Superior temporal gyrus (tissue), 1 donor: Measurements from ENCODE around the gene ASCL1.

Experiments used
- DNase-seq: peaks from one replicate; pipeline ENCODE4 v3.0.0-alpha.2; 2016; ENCODE audit errors: extremely low spot score

The ASCL1 gene

DNA sequence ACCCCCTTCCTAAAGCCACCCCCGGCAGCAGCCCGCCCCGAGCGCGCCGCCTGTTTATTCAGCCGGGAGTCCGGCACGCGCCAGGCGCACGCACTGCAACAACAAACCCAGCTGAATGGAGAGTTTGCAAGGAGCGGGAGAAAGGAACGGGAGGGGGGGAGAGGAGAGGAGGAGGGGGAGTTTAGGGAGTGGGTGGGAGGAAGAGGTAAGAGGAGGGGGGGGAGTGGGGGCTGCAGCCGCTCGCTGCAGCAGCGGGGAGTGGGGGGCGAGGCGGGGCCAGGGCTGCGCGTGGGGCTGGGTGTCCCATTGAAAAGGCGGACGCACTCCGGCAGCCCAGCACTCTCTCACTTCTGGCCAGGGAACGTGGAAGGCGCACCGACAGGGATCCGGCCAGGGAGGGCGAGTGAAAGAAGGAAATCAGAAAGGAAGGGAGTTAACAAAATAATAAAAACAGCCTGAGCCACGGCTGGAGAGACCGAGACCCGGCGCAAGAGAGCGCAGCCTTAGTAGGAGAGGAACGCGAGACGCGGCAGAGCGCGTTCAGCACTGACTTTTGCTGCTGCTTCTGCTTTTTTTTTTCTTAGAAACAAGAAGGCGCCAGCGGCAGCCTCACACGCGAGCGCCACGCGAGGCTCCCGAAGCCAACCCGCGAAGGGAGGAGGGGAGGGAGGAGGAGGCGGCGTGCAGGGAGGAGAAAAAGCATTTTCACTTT is at the start of gene ASCL1:
TSS of gene ASCL1 (plus strand) at position 336 of the 712 bp plus-strand sequence. CDS start 571 bp downstream, outside the sequence.
- DNase-seq: no peak

DNA sequence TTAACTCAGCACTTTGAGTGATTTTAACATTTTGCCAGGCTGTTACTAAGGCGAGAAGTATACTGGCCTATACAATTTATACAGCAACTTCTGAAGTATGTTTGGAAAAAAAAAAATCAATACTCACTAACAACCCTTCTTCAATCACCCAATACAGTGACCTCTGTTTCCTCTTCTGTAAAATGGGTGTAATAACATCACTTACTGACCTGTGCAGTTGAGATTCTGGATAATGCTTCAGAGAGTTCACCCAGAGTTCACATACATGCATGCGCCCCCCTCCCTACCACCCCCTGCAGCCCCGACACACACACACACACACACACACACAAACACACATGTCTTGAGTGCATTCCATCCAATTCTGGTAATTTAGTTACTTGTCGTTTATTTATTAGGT is 49.6 kb upstream of the ASCL1 start:
- no peak for DNase-seq

DNA sequence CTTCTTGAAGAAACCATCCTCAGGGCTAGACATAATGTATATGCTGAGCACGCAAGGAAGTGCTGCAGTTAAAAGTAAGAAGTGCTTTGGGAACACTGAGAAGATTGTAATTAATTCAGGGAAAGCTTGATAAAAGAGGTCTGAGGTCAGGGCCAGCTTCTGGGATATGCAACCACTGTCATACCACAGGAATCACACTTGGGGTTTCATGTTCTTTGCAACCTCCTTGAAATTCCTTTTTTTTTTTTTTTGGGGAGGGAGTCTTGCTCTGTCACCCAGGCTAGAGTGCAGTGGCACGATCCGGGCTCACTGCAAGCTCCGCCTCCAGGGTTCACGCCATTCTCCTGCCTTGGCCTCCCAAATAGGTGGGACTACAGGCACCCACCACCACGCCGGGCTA is 47.3 kb upstream of the ASCL1 start:
- no peak for DNase-seq

DNA sequence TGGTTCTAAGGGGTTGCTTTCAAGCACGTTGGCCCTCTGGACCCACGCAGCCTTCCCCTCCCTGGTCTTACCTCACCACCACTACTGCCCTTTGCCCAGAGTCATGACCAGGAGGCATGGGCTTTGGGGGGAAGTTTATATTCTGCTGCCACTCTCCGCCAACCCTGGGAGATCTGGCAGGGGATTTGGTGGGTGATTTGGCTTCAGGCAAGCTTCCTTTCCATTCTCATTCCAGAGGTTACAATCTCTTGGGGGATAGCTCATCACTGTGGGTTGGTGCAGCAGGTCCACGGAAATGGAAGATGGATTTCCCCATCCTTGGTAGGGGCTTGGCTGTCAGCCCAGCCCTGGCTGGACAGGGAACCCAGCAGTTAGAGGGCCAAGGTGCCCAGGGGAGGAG is 46.7 kb upstream of the ASCL1 start:
- DNase-seq: no peak

DNA sequence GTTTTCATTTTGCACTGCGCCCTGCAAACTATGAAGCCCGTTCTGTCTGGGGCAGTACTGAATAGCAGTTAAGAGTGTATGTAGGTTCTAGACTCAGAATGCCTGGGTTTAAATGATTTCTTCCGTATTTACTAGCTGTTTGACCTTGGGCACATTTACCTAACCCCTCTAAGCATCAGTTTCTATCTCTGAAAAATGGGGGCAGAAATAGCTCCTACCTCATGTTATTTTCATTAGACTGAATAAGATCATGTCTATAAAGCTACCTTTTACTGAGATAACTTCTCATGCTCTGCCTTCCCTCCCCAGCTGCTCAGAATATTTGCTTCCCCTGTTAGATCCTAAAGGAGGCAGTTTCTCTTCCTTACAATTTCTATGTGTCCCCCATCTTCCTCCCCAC is 46.2 kb upstream of the ASCL1 start:
- DNase-seq: no peak

DNA sequence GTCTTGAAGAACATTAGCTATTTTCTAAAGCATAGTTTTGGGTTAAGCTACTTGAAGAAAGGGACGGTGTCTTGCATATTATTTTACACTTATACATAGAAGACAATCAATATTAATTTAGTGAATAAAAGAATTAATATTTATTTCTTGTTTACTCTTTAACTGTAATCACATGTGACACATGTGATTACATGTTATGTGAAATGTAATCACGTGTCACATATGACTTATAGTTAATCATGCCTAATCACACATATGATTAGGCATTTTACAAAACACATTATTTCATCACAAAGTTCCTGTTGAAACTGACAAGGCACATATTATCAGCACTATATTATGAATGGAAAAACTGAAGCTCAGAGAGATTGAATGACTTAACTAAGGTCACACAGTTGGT is 45.2 kb upstream of the ASCL1 start:
- DNase-seq: no peak

DNA sequence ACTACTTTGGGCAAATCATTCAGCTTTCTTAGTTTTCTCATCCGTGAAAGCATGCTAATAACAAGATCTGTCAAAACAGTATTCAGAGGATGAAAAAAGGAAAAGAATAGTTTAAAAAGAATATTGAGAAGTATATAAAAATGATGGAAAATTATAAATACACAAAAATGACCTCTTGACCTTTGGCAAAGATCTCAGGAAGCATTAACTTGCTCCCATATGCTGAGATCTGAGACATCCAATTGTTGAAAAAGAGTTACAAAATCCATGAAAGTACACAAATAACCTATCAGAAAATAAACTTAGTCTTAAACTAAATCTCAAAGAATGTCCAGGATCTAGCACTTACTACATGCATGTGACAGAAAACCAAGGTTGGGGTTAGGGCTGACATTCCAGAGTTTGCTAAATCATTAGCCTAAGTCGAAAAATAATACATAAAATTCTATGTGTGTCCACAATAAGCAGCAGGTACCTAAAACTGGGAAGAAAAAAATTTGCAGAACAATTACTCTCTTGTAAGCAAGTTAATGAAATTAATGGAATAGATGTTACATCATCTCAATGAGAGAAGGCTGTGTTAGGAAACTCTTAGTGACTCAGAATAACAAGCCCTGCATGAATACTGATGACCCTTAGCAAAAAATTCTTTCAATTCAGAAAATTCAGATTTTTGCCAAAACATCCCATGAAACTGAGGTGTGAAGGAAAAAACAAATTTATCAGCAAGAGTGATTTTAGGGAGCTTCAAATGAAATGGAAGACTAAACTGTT is 43.8 kb upstream of the ASCL1 start:
- DNase-seq: no peak

DNA sequence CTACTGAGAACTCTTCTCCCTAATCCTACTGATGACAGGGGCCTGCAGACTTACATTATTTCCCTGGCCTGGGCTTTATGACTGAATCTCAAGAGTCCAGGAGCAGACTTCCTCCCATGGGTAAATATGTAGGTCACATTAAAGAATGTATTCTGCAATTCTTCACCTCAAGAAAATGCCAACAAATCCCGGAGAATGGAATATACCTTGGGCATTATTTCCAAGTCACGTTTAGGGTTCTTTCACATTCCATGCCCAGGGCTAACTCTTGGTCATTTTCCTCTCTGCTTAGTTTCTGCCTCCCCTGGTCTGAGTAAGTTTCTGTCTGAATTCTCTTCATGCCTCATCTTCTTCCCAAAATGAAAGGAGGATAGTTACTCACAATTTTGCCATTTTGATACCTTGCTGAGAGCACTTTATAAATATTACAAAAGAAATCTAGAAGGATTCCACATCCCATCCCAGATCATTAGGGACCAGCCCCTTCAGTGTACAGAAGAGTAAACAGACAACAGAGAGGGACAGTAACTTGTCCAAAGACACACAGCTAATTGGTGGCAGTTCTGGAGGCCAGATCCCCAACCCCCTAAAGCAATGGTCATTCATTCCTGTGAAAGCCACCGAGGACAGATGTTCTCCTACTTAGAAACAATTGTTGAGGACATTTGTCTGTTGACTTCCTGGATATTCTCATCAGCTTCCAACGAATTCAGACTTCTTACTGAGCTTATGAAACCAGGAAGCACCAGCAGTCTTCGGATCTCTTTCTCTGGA is 41.0 kb upstream of the ASCL1 start:
- no peak for DNase-seq

DNA sequence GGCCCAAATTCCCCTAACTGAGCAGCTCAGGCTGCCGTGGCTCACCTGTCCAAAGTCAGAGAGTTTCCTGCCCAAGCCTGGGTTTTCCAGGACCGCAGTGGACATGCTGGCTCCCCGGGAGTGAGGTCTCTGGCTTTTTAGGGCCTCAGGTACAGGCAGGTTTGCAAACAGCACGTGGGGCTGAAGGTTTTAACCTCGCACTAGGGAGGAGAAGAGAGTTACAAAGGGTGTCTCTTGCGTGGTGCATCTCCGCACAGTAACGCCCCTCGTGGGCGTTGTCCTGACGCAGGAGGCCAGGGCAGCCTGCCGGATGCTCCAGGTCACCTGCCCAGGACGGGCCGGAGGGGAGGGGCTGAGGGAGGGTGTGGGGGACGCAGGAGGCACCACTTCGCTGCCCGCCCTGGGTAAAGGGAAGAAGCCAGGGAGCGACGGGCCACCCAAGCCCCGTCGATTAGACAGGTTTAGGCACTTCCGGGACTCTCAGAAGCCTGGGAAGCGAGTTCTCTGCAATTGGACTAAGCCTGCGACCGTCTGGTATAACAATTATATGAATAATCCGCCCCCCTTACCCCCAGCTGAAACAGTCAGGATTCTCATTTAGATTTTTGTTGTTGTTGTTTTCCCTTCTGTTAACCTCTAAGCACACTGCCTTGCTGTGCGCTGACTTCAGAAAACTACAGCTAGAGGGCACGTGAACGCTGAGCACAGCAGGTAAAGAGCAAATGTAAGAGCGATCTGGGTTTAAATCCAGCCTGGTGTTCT is 40.3 kb upstream of the ASCL1 start, which contains the start of gene PAH:
TSS of gene PAH (minus strand) at position 219 of the 762 bp plus-strand sequence. CDS start at position 105, 114 bp downstream.
- no peak for DNase-seq

DNA sequence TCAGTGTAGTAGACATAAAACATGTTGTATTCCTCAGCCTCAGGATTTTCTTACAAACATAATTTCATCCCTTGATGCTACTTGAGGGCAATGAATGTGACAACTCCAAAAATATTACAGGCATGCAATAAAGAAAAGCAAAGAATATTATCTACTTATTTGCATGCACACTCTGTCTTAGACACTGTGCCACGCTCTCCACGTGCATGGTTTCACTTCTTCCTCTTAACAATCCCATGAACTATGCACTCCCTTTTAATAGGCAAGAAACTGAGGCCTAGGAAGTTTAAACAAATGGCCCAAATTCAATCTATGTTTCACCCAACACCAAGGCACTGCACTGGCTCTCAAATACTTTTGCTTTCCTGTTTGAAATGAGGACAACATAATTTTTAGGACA is 38.6 kb upstream of the ASCL1 start:
- no peak for DNase-seq

DNA sequence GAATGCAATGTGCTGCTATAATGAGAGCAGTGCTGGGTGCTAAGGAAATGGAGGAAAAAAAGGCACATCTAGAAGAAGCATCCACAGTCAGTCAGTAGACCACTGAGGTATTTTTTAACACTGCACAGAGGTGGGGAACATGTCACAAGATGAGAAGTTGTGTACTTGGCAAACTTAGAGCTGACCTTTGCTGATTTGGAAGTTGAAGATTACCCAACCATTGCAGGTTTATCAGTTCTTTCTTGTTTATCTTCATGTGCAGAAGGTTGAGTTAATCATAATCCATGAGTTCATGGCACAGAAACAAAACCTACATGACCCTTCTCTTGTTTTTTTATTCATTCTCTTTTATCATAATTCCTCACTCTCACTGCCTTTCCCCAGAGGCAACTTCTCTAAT is 37.2 kb upstream of the ASCL1 start:
- DNase-seq: no peak

DNA sequence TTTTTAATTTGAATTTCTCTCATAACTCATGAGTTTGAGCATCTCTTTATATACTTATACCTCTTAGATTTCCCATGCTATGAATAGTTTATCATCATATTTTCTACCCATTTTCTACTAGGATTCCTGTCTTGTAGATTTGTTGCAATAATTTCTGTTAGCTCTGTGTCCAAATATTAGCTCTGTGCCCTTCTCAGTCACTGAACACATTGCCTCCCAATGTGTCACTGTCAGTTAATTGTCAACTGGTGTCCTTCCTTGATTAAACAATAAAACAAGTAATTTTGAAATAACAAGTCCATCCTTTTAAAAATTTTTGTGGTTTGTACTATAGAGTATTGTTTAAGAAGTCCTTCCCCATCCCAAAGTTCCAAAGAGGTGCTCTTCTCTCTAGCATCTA is 36.2 kb upstream of the ASCL1 start:
- no peak for DNase-seq

DNA sequence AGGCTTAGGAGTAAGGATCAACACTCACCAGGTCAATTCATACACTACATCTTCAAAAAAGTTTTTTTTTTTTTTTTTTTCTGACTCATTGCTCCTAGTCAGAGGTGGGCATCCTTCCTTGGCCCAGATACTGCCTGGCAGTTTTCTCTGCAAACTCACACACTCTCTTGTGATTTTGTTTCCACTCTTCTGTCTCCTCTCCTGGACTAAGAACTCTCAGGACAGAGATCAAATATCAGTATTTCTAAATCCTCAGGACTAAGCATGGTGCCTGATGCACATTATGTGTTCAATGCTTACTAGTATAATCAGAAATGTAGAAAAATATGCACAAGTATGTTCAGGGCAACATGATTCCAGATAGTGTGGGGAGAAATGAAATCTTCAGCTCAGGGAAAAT is 30.3 kb upstream of the ASCL1 start:
- DNase-seq: no peak

DNA sequence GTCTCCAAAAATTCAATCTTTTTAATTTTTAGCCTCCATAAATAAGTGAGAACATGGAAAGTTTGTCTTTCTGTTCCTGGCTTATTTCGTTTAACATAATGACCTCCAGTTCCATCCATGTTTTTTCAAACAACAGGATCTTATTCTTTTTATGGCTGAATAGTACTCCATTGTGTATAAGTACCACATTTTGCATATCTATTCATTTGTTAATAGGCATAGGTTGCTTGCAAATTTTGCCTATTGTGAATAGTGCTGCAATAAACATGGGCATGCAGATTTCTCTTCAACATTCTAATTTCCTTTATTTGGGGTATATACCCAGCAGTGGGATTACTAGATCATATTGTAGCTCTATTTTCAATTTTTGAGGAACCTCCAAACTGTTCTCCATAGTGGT is 24.3 kb upstream of the ASCL1 start:
- DNase-seq: no peak

DNA sequence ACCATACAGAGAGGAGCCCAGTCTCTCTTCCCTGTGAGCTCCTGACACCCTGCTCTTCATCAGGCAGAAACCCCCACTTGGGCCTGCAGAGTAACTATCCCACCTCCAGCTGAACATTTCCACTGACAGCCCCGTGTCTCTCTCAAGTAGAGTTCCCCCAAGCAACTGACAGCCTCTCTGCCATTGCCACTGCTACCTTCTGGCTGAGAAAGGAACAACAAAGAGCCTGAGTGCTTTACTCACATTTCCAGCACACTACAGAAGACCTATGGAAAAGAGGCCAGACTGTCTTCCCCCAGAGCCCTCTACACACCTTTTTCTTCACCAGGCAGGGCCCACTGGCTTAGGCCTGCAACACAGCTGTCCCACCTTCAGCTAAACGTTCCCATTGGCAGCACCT is 18.4 kb upstream of the ASCL1 start:
- DNase-seq: no peak

DNA sequence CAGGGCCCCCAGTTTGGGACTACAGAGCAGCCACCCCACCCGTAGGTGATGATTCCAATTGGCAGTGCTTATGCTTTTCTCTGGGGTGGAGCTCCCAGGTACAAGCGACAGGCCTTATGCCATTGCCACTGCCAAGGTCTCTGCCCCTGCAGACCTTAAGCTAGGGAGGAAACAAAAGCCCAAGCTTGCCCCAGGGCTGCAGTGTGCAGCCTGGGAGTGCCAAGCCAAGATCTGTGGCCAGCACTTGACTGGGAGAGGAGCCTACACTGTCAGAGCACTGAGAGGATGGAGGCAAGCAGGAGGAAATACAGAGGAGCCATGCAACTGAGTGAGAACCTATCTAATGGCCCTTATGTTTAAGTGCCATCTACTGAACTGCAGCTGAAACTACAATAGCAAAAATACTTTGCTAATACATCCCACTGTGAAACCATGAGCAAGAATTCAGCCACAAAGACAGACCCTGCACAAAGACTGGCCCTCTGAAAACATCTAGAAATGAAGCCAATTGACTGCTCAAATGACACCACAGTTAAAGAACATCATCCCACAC is 17.7 kb upstream of the ASCL1 start:
- DNase-seq: no peak

DNA sequence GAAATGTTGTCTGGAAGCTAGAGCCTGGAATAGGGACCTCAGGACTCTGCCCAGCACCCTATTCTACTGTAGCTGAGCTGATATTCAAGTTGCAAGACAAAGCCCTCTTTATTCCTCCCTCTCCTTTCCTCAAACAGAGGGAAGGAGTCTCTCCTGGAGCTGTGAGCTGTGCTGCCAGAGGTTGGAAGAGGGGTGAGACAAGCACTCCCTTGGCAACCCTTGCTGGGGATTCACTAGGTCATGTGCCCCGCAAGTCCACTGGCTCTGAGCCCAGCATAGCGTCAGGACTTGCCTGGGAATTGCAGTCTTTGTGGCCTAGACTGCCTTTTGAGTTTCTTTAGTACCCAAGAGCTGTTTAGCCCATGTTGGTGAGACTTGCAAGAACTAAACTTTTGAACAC is 11.4 kb upstream of the ASCL1 start:
- DNase-seq: no peak

DNA sequence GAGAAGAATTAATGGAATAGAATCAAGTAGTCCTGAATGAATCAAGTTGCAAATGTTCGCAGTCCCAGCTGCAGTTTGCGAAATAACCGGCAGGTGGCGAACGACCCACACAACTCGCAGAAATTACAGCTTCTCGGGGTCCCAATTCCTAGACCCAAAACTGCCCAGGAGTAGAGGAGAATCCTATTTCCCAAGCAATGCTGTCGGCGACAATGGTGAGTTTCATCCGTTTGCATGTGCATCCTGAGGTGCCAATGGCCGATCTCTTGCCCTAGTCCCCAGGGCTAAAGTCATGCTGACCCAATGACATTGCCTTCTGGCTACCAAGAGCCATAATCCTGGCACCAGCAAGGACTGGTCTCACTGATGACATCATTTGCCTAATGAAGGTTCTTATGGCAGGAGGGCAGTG is 8.5 kb upstream of the ASCL1 start:
- DNase-seq: peak; percentile 83

DNA sequence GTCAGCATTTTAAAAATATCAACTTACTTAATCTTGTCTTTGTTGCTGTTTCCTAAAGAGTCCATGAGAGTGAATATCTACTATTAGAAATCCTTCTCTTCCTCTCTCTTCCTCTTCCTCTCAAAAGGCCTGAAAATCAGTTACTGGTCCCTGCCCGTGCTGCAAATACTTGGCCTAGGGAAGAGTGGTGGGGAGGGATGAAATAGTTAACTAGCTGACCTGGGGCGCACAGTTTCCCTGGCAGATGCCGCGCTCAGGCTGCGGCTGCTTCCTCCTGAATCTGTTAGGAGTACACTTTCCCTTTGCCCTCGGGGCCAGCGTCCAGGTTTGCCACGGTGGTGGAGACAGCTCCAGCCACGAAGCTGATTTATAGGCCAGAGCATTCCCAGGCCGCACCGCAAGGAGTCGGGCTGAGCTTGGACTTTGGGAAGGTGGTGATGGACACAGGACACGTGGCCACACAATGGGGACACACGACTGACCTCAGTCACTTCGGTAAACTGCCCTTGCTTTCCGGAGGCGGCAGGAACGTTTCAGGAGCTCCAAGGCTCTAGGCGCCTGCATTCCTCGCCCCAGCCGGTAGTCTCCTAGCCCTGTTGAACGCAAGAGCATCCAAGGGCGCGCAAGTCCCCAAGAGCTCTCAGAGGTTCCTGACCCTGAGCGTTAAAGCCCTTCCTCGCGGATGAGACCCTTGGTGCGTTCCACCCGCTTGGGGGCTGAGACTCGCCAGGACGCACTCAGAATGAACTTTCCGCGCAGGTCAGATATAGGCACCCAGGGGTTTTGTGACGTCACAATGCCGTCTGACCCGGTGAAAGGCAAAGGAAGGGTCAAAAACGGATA is 7.1 kb upstream of the ASCL1 start:
- no peak for DNase-seq

DNA sequence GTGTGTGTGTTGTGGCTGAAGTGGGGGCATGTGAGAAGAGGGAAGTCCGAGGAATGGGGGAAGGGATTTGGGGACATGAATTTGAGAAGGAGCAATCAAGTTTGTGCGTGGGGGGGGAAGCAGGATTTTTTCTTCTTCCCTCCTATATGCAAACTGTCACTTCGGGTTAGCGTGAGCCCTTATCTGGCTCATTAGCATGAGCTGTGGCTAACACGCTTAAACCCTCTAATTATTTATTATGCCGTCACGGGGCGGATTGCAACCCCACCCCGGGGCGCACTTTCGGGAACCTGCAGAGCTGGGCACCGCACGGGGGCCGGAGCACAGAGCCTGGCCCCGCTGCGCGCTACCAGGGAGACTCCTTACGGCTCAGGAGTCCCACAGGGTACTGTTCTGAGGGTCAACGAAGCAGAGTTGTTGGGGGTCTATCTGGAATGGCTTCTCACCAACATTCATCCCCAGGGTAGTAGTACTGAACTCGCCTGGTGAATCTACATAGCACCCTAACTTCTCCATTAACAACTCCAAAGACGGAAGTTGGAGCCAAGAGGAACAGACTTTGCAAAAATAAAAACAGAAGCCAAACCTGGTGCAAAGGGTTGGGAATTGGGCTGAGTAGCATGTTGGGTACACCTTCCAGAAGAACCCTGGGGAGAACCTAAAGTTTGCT is 6.4 kb upstream of the ASCL1 start:
- no peak for DNase-seq
